DLD1 (cell line): ENCODE data around the gene HCFC2.

Source experiments
- in situ Hi-C: cut with HindIII; loops from 2 replicates; pipeline ENCODE4 v1.10.0; 2017; ENCODE audit warnings: low sequenced_read_pairs

The HCFC2 gene

GRCh38 chr12:104056419-104056972 is 7.8 kb upstream of the HCFC2 start:
- in situ Hi-C loops, result no loop called here

GRCh38 chr12:104057771-104058197 is 6.5 kb upstream of the HCFC2 start:
- in situ Hi-C loops, result no loop called here

- in situ Hi-C loops, result no loop called here
Observed at GRCh38 chr12:104058802-104059201, 5.5 kb upstream of the HCFC2 start.

- in situ Hi-C loops, result no loop called here
Observed at GRCh38 chr12:104059963-104060362, 4.4 kb upstream of the HCFC2 start.

- in situ Hi-C loops, result no loop called here
Observed at GRCh38 chr12:104060791-104061190, 3.5 kb upstream of the HCFC2 start.

- in situ Hi-C loops, result no loop called here
Observed at GRCh38 chr12:104063712-104064030, 660 bp upstream of the HCFC2 start.

GRCh38 chr12:104064842-104065427 is 604 bp downstream of the HCFC2 start:
- in situ Hi-C loops, result no loop called here

- in situ Hi-C loops, result no loop called here
Observed at GRCh38 chr12:104072099-104072498, 7.8 kb downstream of the HCFC2 start.

GRCh38 chr12:104073699-104074098 is 9.4 kb downstream of the HCFC2 start:
- in situ Hi-C loops, result no loop called here

GRCh38 chr12:104079024-104079423 is 14.7 kb downstream of the HCFC2 start:
- in situ Hi-C loops, result no loop called here

- in situ Hi-C loops, result no loop called here
Observed at GRCh38 chr12:104080764-104081163, 16.4 kb downstream of the HCFC2 start.

GRCh38 chr12:104083769-104084475 is 19.6 kb downstream of the HCFC2 start:
- in situ Hi-C loops, result no loop called here

- in situ Hi-C loops, result no loop called here
Observed at GRCh38 chr12:104090685-104091084, 26.4 kb downstream of the HCFC2 start.

- in situ Hi-C loops, result no loop called here
Observed at GRCh38 chr12:104091136-104091535, 26.8 kb downstream of the HCFC2 start.

- in situ Hi-C loops, result no loop called here
Observed at GRCh38 chr12:104094284-104094683, 30.0 kb downstream of the HCFC2 start.

GRCh38 chr12:104095289-104095688 is 31.0 kb downstream of the HCFC2 start:
- in situ Hi-C loops, result no loop called here

GRCh38 chr12:104097954-104098353 is 33.6 kb downstream of the HCFC2 start:
- in situ Hi-C loops, result no loop called here

GRCh38 chr12:104105461-104105860 is 41.1 kb downstream of the HCFC2 start:
- in situ Hi-C loops, result no loop called here

GRCh38 chr12:104106965-104107364 is 42.6 kb downstream of the HCFC2 start:
- in situ Hi-C loops, result no loop called here

GRCh38 chr12:104108755-104109445 is 44.6 kb downstream of the HCFC2 start:
- in situ Hi-C loops, result no loop called here

- in situ Hi-C loops, result no loop called here
Observed at GRCh38 chr12:104109446-104110271, 45.3 kb downstream of the HCFC2 start.
